ENCODE results near the gene GDPD2.
"Not testable (repeated sequence)": the region's sequence is repeated elsewhere in the genome, so short reads cannot be mapped to it uniquely, and the experiment has no call there.

GDPD2 gene

GRCh38 chrX:70422851-70423341, at the start of gene GDPD2:
TSS of gene GDPD2 (plus strand) at chrX:70423314. CDS start at chrX:70424985, 1,671 bp downstream.
- peak; percentile 81 for DNase-seq

GRCh38 chrX:70386235-70386634, 36.9 kb upstream of the GDPD2 start:
- DNase-seq = no peak

GRCh38 chrX:70398899-70399298, 24.2 kb upstream of the GDPD2 start:
- DNase-seq = no peak

- DNase-seq = not testable (repeated sequence)
These were observed 22.9 kb upstream of the GDPD2 start for GRCh38 chrX:70400181-70400580.

- DNase-seq = no peak
These were observed 20.4 kb upstream of the GDPD2 start for GRCh38 chrX:70402721-70403120.

- no peak for DNase-seq
These were observed 18.1 kb upstream of the GDPD2 start for GRCh38 chrX:70405003-70405402.

- DNase-seq = no peak
These were observed 12.2 kb upstream of the GDPD2 start for GRCh38 chrX:70410921-70411320.

GRCh38 chrX:70411475-70411874, 11.6 kb upstream of the GDPD2 start:
- DNase-seq = no peak

GRCh38 chrX:70421618-70422017, 1.5 kb upstream of the GDPD2 start:
- DNase-seq = no peak

GRCh38 chrX:70423936-70424675, 992 bp downstream of the GDPD2 start:
- no peak for DNase-seq

GRCh38 chrX:70424801-70425200, 1.7 kb downstream of the GDPD2 start:
- no peak for DNase-seq

- no peak for DNase-seq
These were observed 3.5 kb downstream of the GDPD2 start for GRCh38 chrX:70426286-70427278.

- no peak for DNase-seq
These were observed 4.3 kb downstream of the GDPD2 start for GRCh38 chrX:70427365-70427764.

- no peak for DNase-seq
These were observed 6.6 kb downstream of the GDPD2 start for GRCh38 chrX:70429759-70430158.

GRCh38 chrX:70432936-70433847, 10.1 kb downstream of the GDPD2 start:
- no peak for DNase-seq

GRCh38 chrX:70433848-70434351, 10.8 kb downstream of the GDPD2 start:
- peak; percentile 83 for DNase-seq

- peak; percentile 95 for DNase-seq
These were observed 11.3 kb downstream of the GDPD2 start for GRCh38 chrX:70434352-70434866.

GRCh38 chrX:70434914-70435586, 11.9 kb downstream of the GDPD2 start:
- no peak for DNase-seq

GRCh38 chrX:70436343-70436742, 13.2 kb downstream of the GDPD2 start:
- DNase-seq = no peak

- DNase-seq = no peak
These were observed 13.9 kb downstream of the GDPD2 start for GRCh38 chrX:70437011-70437410.

- no peak for DNase-seq
These were observed 15.0 kb downstream of the GDPD2 start for GRCh38 chrX:70437921-70438665.
